Glutamatergic neuron (in vitro differentiated cells): ENCODE measurements around the gene PTPRM. TPM values are rescaled to one million over a fixed set of nuclear protein-coding genes. Genes with fewer than 3 reads are reported as not detected.

Experiments
- DNase-seq: peaks from one replicate; pipeline ENCODE4 v3.0.0; 2022
- H3K27ac Mint-ChIP-seq: one replicate; pipeline ENCODE4 v1.8.0; 2020; ENCODE audit warnings: mild to moderate bottlenecking, mixed read lengths, inconsistent platforms; ENCODE audit not compliant: unreplicated experiment
- H3K27me3 Mint-ChIP-seq: one replicate; pipeline ENCODE4 v1.8.0; 2020; ENCODE audit warnings: mild to moderate bottlenecking, moderate library complexity, mixed read lengths, inconsistent platforms; ENCODE audit not compliant: unreplicated experiment
- H3K36me3 Mint-ChIP-seq: one replicate; pipeline ENCODE4 v1.8.0; 2020; ENCODE audit warnings: mild to moderate bottlenecking, mixed read lengths, inconsistent platforms; ENCODE audit not compliant: unreplicated experiment
- H3K4me1 Mint-ChIP-seq: one replicate; pipeline ENCODE4 v1.8.0; 2020; ENCODE audit warnings: mild to moderate bottlenecking, low read depth, mixed read lengths, inconsistent platforms; ENCODE audit not compliant: unreplicated experiment
- H3K4me3 Mint-ChIP-seq: one replicate; pipeline ENCODE4 v1.8.0; 2020; ENCODE audit warnings: mild to moderate bottlenecking, mixed read lengths, inconsistent platforms; ENCODE audit not compliant: unreplicated experiment
- H3K9me3 Mint-ChIP-seq: one replicate; pipeline ENCODE4 v1.8.0; 2020; ENCODE audit warnings: mild to moderate bottlenecking, moderate library complexity, mixed read lengths, inconsistent platforms; ENCODE audit not compliant: unreplicated experiment
- CTCF ChIP-seq: fragments of 200-600 bp; sonication (generic); IDR thresholded peaks from one replicate; pipeline ENCODE4 v1.5.0; 2021; ENCODE audit not compliant: partially characterized antibody, unreplicated experiment
- total RNA-seq: library from RNA; stranded (reverse); fragmentation: NEBNext Ultra II Directional; extraction: Animal tissue kit (Norgen Biotek cat#: 25700); gene quantifications from one replicate; pipeline ENCODE4 v1.2.1, GENCODE V29; 2021; ENCODE audit not compliant: unreplicated experiment

PTPRM gene
- total RNA-seq, 1 donor from 2014 or later, result 23.9 TPM

- peaks cover 2% of the 10 kb centered on the region for H3K4me1 Mint-ChIP-seq
- no peak overlapping the region for H3K27ac Mint-ChIP-seq
Observed at GRCh38 chr18:8139127-8139527, 572.0 kb downstream of the PTPRM start.

GRCh38 chr18:8139891-8140406, 572.8 kb downstream of the PTPRM start:
- no peaks in the 10 kb centered on the region for H3K9me3 Mint-ChIP-seq
- H3K27ac Mint-ChIP-seq, result no peak overlapping the region
- TF ChIP-seq CTCF, result no peak
- no peaks in the 10 kb centered on the region for H3K27me3 Mint-ChIP-seq
- H3K4me1 Mint-ChIP-seq, result peaks cover 2% of the 10 kb centered on the region
- no peaks in the 10 kb centered on the region for H3K36me3 Mint-ChIP-seq
- H3K4me3 Mint-ChIP-seq, result no peak overlapping the region
- DNase-seq, result no peak

More at GRCh38 chr18:8139127-8139527, 572.0 kb downstream of the PTPRM start:
- Mint-ChIP-seq H3K9me3 (no peaks in the 10 kb centered on the region), H3K36me3 (no peaks in the 10 kb centered on the region), H3K4me3 (no peak overlapping the region), H3K27me3 (no peaks in the 10 kb centered on the region)
- no peak for TF ChIP-seq CTCF
- DNase-seq, result no peak

- Mint-ChIP-seq H3K36me3 (no peaks in the 10 kb centered on the region), H3K4me3 (no peak overlapping the region), H3K4me1 (peaks cover 2% of the 10 kb centered on the region), H3K27me3 (no peaks in the 10 kb centered on the region), H3K9me3 (no peaks in the 10 kb centered on the region), H3K27ac (no peak overlapping the region)
- no peak for DNase-seq
- TF ChIP-seq CTCF, result no peak
Observed at GRCh38 chr18:8140841-8141501, 573.9 kb downstream of the PTPRM start.

- no peak overlapping the region for H3K4me3 Mint-ChIP-seq
- no peak for DNase-seq
- no peaks in the 10 kb centered on the region for H3K36me3 Mint-ChIP-seq
- H3K27ac Mint-ChIP-seq, result no peak overlapping the region
- no peak for TF ChIP-seq CTCF
- H3K9me3 Mint-ChIP-seq, result no peaks in the 10 kb centered on the region
- peaks cover 2% of the 10 kb centered on the region for H3K4me1 Mint-ChIP-seq
- no peaks in the 10 kb centered on the region for H3K27me3 Mint-ChIP-seq
Observed at GRCh38 chr18:8142131-8142711, 575.1 kb downstream of the PTPRM start.

GRCh38 chr18:8142932-8143331, 575.8 kb downstream of the PTPRM start:
- no peaks in the 10 kb centered on the region for H3K9me3 Mint-ChIP-seq
- no peak for DNase-seq
- no peaks in the 10 kb centered on the region for H3K36me3 Mint-ChIP-seq
- no peak for TF ChIP-seq CTCF
- H3K27ac Mint-ChIP-seq, result no peak overlapping the region
- peaks cover 2% of the 10 kb centered on the region for H3K4me1 Mint-ChIP-seq
- no peaks in the 10 kb centered on the region for H3K27me3 Mint-ChIP-seq
- H3K4me3 Mint-ChIP-seq, result no peak overlapping the region
